Femur (tissue), 1 donor: ENCODE data around the gene CABP2.
A peak's percentile ranks its signal among the peaks of the same experiment; 100 is the strongest.
"Not testable (repeated sequence)": the region's sequence is repeated elsewhere in the genome, so short reads cannot be mapped to it uniquely, and the experiment has no call there.

ENCODE experiments used
- DNase-seq: peaks from one replicate; pipeline ENCODE4 v3.0.0-alpha.2; 2017

The CABP2 gene

GRCh38 chr11:67522844-67523555 lies at the start of gene CABP2:
Gene CABP2 (minus strand): TSS chr11:67523446. CDS start chr11:67523326, 120 bp downstream.
- no peak for DNase-seq

- DNase-seq = peak; percentile 40
Observed at GRCh38 chr11:67572747-67573419, 49.6 kb upstream of the CABP2 start.

GRCh38 chr11:67572305-67572704 lies 49.1 kb upstream of the CABP2 start:
- DNase-seq = no peak

GRCh38 chr11:67571443-67571842 lies 48.2 kb upstream of the CABP2 start:
- no peak for DNase-seq

GRCh38 chr11:67564230-67564629 lies 41.0 kb upstream of the CABP2 start:
- DNase-seq = no peak

- not testable (repeated sequence) for DNase-seq
Observed at GRCh38 chr11:67563705-67564114, 40.5 kb upstream of the CABP2 start.

- no peak for DNase-seq
Observed at GRCh38 chr11:67562963-67563704, 39.9 kb upstream of the CABP2 start.

GRCh38 chr11:67561971-67562619 lies 38.8 kb upstream of the CABP2 start:
- DNase-seq = no peak

- DNase-seq = peak; percentile 69
Observed at GRCh38 chr11:67558084-67558772, 35.0 kb upstream of the CABP2 start.

- no peak for DNase-seq
Observed at GRCh38 chr11:67556244-67556643, 33.0 kb upstream of the CABP2 start.

GRCh38 chr11:67551697-67552096 lies 28.5 kb upstream of the CABP2 start:
- DNase-seq = not testable (repeated sequence)

GRCh38 chr11:67551127-67551526 lies 27.9 kb upstream of the CABP2 start:
- DNase-seq = no peak

- no peak for DNase-seq
Observed at GRCh38 chr11:67548555-67549110, 25.4 kb upstream of the CABP2 start.

GRCh38 chr11:67548112-67548511 lies 24.9 kb upstream of the CABP2 start:
- DNase-seq = not testable (repeated sequence)

- DNase-seq = no peak
Observed at GRCh38 chr11:67545280-67545679, 22.0 kb upstream of the CABP2 start.

GRCh38 chr11:67544616-67545242 lies 21.5 kb upstream of the CABP2 start:
- DNase-seq = no peak

GRCh38 chr11:67543585-67543984 lies 20.3 kb upstream of the CABP2 start:
- no peak for DNase-seq

- DNase-seq = no peak
Observed at GRCh38 chr11:67542971-67543370, 19.7 kb upstream of the CABP2 start.

- DNase-seq = no peak
Observed at GRCh38 chr11:67542169-67542568, 18.9 kb upstream of the CABP2 start.

- DNase-seq = no peak
Observed at GRCh38 chr11:67541198-67541597, 18.0 kb upstream of the CABP2 start.

GRCh38 chr11:67539550-67539949 lies 16.3 kb upstream of the CABP2 start:
- no peak for DNase-seq
